ENCODE measurements around the gene CHST15. TPM values are rescaled to one million over a fixed set of nuclear protein-coding genes. Genes with fewer than 3 reads are reported as not detected.

The CHST15 gene
- total and polyA plus RNA-seq, 2 of the 13 experiments (the other 11 are each of a cell fraction or from before 2014, with no cell fraction given): 1.4 to 94.7 TPM

- TF ChIP-seq ZNF160 (CRISPR knock-in tag; IDR thresholded peaks at IDR 0.05) (0 out of 2 replicates have a peak, but pooled peaks have one; percentile 25), GTF2F1 (IDR thresholded peaks at IDR 0.05; ENCODE audit: low read length) (no peak), ZNF333 (CRISPR knock-in tag; IDR thresholded peaks at IDR 0.05; ENCODE audit: borderline replicate concordance) (0 out of 2 replicates have a peak, but pooled peaks have one; percentile 16), GZF1 (CRISPR knock-in tag; IDR thresholded peaks at IDR 0.05) (no peak), HDAC2 (CRISPR knock-in tag; IDR thresholded peaks at IDR 0.05) (peak; percentile 56; the same call in 1 of the 2 replicates), ZNF263 (CRISPR knock-in tag; IDR thresholded peaks at IDR 0.05) (no peak), ZNF770 (CRISPR knock-in tag; IDR thresholded peaks at IDR 0.05) (no peak), HES4 (CRISPR knock-in tag; IDR thresholded peaks at IDR 0.05; ENCODE audit: borderline replicate concordance) (no peak), ZNF431 (CRISPR knock-in tag; IDR thresholded peaks at IDR 0.05; ENCODE audit: borderline replicate concordance, low read depth) (0 out of 2 replicates have a peak, but pooled peaks have one; percentile 8), ZNF33A (CRISPR knock-in tag; IDR thresholded peaks at IDR 0.05; ENCODE audit: borderline replicate concordance) (no peak), ZNF577 (CRISPR knock-in tag; IDR thresholded peaks at IDR 0.05; ENCODE audit: borderline replicate concordance, low read depth) (no peak), ZBTB4 (CRISPR knock-in tag; IDR thresholded peaks at IDR 0.05; ENCODE audit: borderline replicate concordance) (no peak), ZNF616 (CRISPR knock-in tag; IDR thresholded peaks at IDR 0.05; ENCODE audit: low read depth) (0 out of 2 replicates have a peak, but pooled peaks have one; percentile 7), PHF5A (CRISPR knock-in tag; IDR thresholded peaks at IDR 0.05; ENCODE audit: low read depth, unreplicated experiment) (no peak), ZFYVE20 (CRISPR knock-in tag; IDR thresholded peaks at IDR 0.05; ENCODE audit: borderline replicate concordance, low read depth) (no peak), ZNF674 (CRISPR knock-in tag; IDR thresholded peaks at IDR 0.05; ENCODE audit: low read depth) (no peak), ZNF589 (CRISPR knock-in tag; conservative IDR thresholded peaks at IDR 0.05) (no peak), CENPX (CRISPR knock-in tag; IDR thresholded peaks at IDR 0.05) (no peak), CEBPB (IDR thresholded peaks at IDR 0.05; ENCODE audit: borderline replicate concordance, low read depth, low read length) (no peak), ZNF556 (CRISPR knock-in tag; IDR thresholded peaks at IDR 0.05; ENCODE audit: borderline replicate concordance) (no peak), AGO1 (IDR thresholded peaks at IDR 0.05; ENCODE audit: low read depth, low read length, poor library complexity, severe bottlenecking) (no peak), SNAPC2 (CRISPR knock-in tag; IDR thresholded peaks at IDR 0.05) (no peak), RAD21 (CRISPR knock-in tag; IDR thresholded peaks at IDR 0.05) (0 out of 2 replicates have a peak, but pooled peaks have one; percentile 32), ADNP (CRISPR knock-in tag; IDR thresholded peaks at IDR 0.05) (no peak), HNRNPUL1 (IDR thresholded peaks at IDR 0.05; ENCODE audit: low read depth, low read length) (no peak)
Observed at GRCh38 chr10:124092860-124093773, at the start of gene CHST15 (continued).

Measured in HepG2 (cell line).